Gastroesophageal sphincter (tissue), 3 donors: ENCODE results near the gene RNF168.

Experiments
- EP300 ChIP-seq: sonication (generic); formaldehyde crosslinking; IDR thresholded peaks from one replicate; pipeline ENCODE4 v1.6.1; 2017; ENCODE audit warnings: antibody characterized with exemption, mild to moderate bottlenecking
- POLR2A ChIP-seq, 2 donors: fragments of 450-650 bp; IDR thresholded peaks; one replicate each; pipeline ENCODE4 v1.6.1; 2017; ENCODE audit warnings: antibody characterized with exemption in 2 of 2, mild to moderate bottlenecking in 2 of 2, moderate library complexity in 1 of 2
- POLR2AphosphoS5 ChIP-seq: sonication (generic); formaldehyde crosslinking; IDR thresholded peaks from one replicate; pipeline ENCODE4 v1.6.1; 2017; ENCODE audit warnings: antibody characterized with exemption
- TF ChIP-seq, protein P1 (sequence below), 4 experiments: fragments of 200-600 bp in 2 of 4; fragments of 450-650 bp in 2 of 4; sonication (generic) in 1 of 4; IDR thresholded peaks; one replicate each; pipeline ENCODE4 v1.5.1; 2017 to 2019; ENCODE audit warnings: antibody characterized with exemption in 4 of 4, mild to moderate bottlenecking in 2 of 4, moderate library complexity in 2 of 4

- TF ChIP-seq POLR2A (IDR thresholded peaks at IDR 0.05) (no peak), EP300 (no peak), POLR2AphosphoS5 (no peak)
- TF ChIP-seq, protein P1, sequence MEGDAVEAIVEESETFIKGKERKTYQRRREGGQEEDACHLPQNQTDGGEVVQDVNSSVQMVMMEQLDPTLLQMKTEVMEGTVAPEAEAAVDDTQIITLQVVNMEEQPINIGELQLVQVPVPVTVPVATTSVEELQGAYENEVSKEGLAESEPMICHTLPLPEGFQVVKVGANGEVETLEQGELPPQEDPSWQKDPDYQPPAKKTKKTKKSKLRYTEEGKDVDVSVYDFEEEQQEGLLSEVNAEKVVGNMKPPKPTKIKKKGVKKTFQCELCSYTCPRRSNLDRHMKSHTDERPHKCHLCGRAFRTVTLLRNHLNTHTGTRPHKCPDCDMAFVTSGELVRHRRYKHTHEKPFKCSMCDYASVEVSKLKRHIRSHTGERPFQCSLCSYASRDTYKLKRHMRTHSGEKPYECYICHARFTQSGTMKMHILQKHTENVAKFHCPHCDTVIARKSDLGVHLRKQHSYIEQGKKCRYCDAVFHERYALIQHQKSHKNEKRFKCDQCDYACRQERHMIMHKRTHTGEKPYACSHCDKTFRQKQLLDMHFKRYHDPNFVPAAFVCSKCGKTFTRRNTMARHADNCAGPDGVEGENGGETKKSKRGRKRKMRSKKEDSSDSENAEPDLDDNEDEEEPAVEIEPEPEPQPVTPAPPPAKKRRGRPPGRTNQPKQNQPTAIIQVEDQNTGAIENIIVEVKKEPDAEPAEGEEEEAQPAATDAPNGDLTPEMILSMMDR (IDR thresholded peaks at IDR 0.05), result no peak
These were observed 62.9 kb downstream of the RNF168 start for GRCh38 chr3:196440696-196441095.
